Measurements from ENCODE around the gene TERC. TPM values are rescaled to one million over a fixed set of nuclear protein-coding genes. Genes with fewer than 3 reads are reported as not detected.

Gene TERC
- total RNA-seq, 2 experiments from 2014 or later = 15.9 to 143 TPM

- no TSS peak for BruUV-seq (replicated peaks)
- intact Hi-C loops (cut with micrococcal nuclease; ENCODE audit: unreplicated experiment) = no loop called here
- CTCF ChIA-PET (ENCODE audit: unreplicated experiment) = no interaction called here
Measured at GRCh38 chr3:169750665-169751064, 14.2 kb downstream of the TERC start.

GRCh38 chr3:169748670-169749069 is 16.2 kb downstream of the TERC start:
- Histone ChIP-seq H3K36me3 (ENCODE audit: insufficient read depth, low read length) (no peaks in the 10 kb centered on the region), H3K4me2 (ENCODE audit: low read length) (no peak overlapping the region), H3K79me2 (ENCODE audit: insufficient read depth, low read depth, low read length) (no peaks in the 10 kb centered on the region), H3K4me1 (ENCODE audit: insufficient read depth, low read length, poor library complexity, severe bottlenecking) (no peaks in the 10 kb centered on the region), H4K20me1 (ENCODE audit: insufficient read depth, low read length) (no peaks in the 10 kb centered on the region), H3K9me3 (ENCODE audit: low read length) (no peaks in the 10 kb centered on the region), H3K27ac (ENCODE audit: low read depth, low read length, poor library complexity, severe bottlenecking) (no peak overlapping the region), H3K9me2 (ENCODE audit: insufficient read depth, low read length) (no peaks in the 10 kb centered on the region), H3K4me3 (ENCODE audit: low read depth, low read length, poor library complexity, severe bottlenecking) (no peak overlapping the region), H2AFZ (ENCODE audit: low read length) (no peak overlapping the region)
- intact Hi-C loops (cut with micrococcal nuclease; ENCODE audit: unreplicated experiment) = no loop called here
- POLR2A ChIA-PET = interaction anchor here (0.8 kb wide), 1 partner anchor 273 kb away, joined by 3 read pairs; no protein-coding TSS in a partner anchor
- no TSS peak for BruUV-seq (replicated peaks)
- CTCF ChIA-PET (ENCODE audit: unreplicated experiment) = no interaction called here
- TF ChIP-seq CTCF (conservative IDR thresholded peaks at IDR 0.05; ENCODE audit: low read length) (no peak), EZH2phosphoT487 (IDR thresholded peaks at IDR 0.05; ENCODE audit: borderline replicate concordance, low read depth, low read length) (no peak)
- DNase-seq (ENCODE audit: low spot score) = no peak

More at GRCh38 chr3:169750665-169751064, 14.2 kb downstream of the TERC start:
- Histone ChIP-seq H3K9me2 (ENCODE audit: insufficient read depth, low read length) (no peaks in the 10 kb centered on the region), H3K79me2 (ENCODE audit: insufficient read depth, low read depth, low read length) (no peaks in the 10 kb centered on the region), H3K9me3 (ENCODE audit: low read length) (no peaks in the 10 kb centered on the region), H3K4me2 (ENCODE audit: low read length) (no peak overlapping the region), H3K36me3 (ENCODE audit: insufficient read depth, low read length) (no peaks in the 10 kb centered on the region), H4K20me1 (ENCODE audit: insufficient read depth, low read length) (no peaks in the 10 kb centered on the region), H3K4me3 (ENCODE audit: low read depth, low read length, poor library complexity, severe bottlenecking) (no peak overlapping the region), H3K4me1 (ENCODE audit: insufficient read depth, low read length, poor library complexity, severe bottlenecking) (no peaks in the 10 kb centered on the region), H3K27ac (ENCODE audit: low read depth, low read length, poor library complexity, severe bottlenecking) (no peak overlapping the region), H2AFZ (ENCODE audit: low read length) (no peak overlapping the region)
- TF ChIP-seq EZH2phosphoT487 (IDR thresholded peaks at IDR 0.05; ENCODE audit: borderline replicate concordance, low read depth, low read length) = no peak
- TF ChIP-seq CTCF (conservative IDR thresholded peaks at IDR 0.05; ENCODE audit: low read length) = no peak
- POLR2A ChIA-PET = no interaction called here
- DNase-seq (ENCODE audit: low spot score) = no peak

GRCh38 chr3:169746924-169747323 is 17.9 kb downstream of the TERC start:
- intact Hi-C loops (cut with micrococcal nuclease; ENCODE audit: unreplicated experiment) = no loop called here
- POLR2A ChIA-PET = interaction anchor here (0.6 kb wide), 1 partner anchor 21 kb away, joined by 4 read pairs; no protein-coding TSS in a partner anchor

More at GRCh38 chr3:169746924-169747323, 17.9 kb downstream of the TERC start:
- H3K27ac ChIP-seq (ENCODE audit: low read depth, low read length, poor library complexity, severe bottlenecking) = no peak overlapping the region
- CTCF ChIA-PET (ENCODE audit: unreplicated experiment) = no interaction called here
- no peaks in the 10 kb centered on the region for H3K36me3 ChIP-seq (ENCODE audit: insufficient read depth, low read length)
- no peaks in the 10 kb centered on the region for H3K9me2 ChIP-seq (ENCODE audit: insufficient read depth, low read length)
- no peaks in the 10 kb centered on the region for H3K4me1 ChIP-seq (ENCODE audit: insufficient read depth, low read length, poor library complexity, severe bottlenecking)
- no peak for DNase-seq (ENCODE audit: low spot score)
- H4K20me1 ChIP-seq (ENCODE audit: insufficient read depth, low read length) = no peaks in the 10 kb centered on the region
- no peak overlapping the region for H3K4me3 ChIP-seq (ENCODE audit: low read depth, low read length, poor library complexity, severe bottlenecking)
- H3K4me2 ChIP-seq (ENCODE audit: low read length) = no peak overlapping the region
- TF ChIP-seq EZH2phosphoT487 (IDR thresholded peaks at IDR 0.05; ENCODE audit: borderline replicate concordance, low read depth, low read length) (no peak), CTCF (conservative IDR thresholded peaks at IDR 0.05; ENCODE audit: low read length) (no peak)
- BruUV-seq (replicated peaks) = no TSS peak
- no peaks in the 10 kb centered on the region for H3K9me3 ChIP-seq (ENCODE audit: low read length)
- H3K79me2 ChIP-seq (ENCODE audit: insufficient read depth, low read depth, low read length) = no peaks in the 10 kb centered on the region
- H2AFZ ChIP-seq (ENCODE audit: low read length) = no peak overlapping the region

All from OCI-LY7 (cell line).